Stimulated activated naive CD8-positive, alpha-beta T cell treated with anti-CD3 and anti-CD28 coated beads, Interleukin-15, Interleukin-2, amounts not matched to agents 100 U/mL and 50 U/mL, for 24 hours (primary cell): ENCODE measurements around the gene TMEM47.

Experiments used
- ATAC-seq: fragments of 150-1000 bp; cut with Tn5 transposase; one replicate; pipeline ENCODE4 v1.10.0; 2021
- DNase-seq: peaks from one replicate; pipeline ENCODE4 v3.0.0; 2021

TMEM47 gene

GRCh38 chrX:34656842-34657725 is at the start of gene TMEM47:
Gene TMEM47 (minus strand): TSS chrX:34657285. CDS start chrX:34657029, 256 bp downstream.
- ATAC-seq (no peak), DNase-seq (no peak)

GRCh38 chrX:34687095-34687494 is 30.0 kb upstream of the TMEM47 start:
- ATAC-seq: no peak
- no peak for DNase-seq

DNA sequence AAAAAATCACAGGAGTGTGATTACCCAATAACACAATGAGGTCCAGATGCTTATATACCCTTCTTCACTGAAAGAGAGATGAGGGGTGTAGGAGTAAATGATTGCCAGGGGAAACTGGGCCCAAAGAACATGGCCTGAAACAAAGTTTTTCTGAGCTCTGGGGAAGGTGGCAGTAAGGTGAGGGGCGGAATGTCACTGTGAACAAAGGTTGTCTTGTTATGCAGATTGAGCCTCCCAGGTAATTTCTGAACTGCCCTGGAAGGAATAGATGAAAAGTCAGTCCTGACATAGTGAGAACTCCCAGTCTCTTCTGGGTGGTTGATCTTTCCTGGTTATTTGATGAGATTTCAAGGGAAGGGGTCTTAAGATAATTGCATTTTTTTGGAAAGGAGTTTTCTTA is 2.5 kb upstream of the TMEM47 start:
- ATAC-seq: no peak
- no peak for DNase-seq

DNA sequence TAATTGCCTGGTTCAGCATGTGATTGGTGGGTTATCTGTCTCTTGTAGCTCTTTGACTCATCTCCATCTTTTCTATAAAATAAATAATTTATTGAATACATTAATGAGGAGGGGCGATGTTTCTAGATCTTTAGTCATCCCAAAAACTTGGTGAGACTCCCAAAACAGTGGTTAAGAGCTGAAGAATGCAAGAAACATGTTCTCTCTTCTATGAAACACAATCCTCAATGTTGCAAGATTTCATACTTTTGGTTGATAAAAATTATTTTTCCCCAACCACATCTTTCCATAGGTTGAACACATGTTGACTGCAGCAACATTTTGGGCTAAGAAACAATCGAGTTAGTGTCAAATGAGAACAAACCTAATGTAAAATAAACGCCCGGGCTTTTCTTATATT is 1.2 kb upstream of the TMEM47 start:
- no peak for ATAC-seq
- DNase-seq: no peak

DNA sequence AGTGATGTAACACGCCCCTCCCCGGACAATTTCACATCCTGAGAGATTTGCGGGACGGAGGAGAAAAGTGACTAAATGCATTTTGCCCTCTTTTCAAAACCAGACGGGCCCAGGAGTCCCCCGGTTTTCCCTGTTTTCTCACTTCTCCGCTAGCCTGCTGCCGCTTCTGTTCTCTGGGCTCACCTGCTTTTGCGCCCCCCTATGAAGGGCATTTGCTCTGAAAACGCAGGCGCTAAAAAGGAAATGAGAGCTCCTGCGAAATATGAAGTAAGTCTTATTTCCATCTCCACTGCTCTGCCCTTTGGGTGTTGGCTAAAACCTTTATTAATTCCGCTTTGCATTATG is 613 bp upstream of the TMEM47 start:
- no peak for ATAC-seq
- no peak for DNase-seq

DNA sequence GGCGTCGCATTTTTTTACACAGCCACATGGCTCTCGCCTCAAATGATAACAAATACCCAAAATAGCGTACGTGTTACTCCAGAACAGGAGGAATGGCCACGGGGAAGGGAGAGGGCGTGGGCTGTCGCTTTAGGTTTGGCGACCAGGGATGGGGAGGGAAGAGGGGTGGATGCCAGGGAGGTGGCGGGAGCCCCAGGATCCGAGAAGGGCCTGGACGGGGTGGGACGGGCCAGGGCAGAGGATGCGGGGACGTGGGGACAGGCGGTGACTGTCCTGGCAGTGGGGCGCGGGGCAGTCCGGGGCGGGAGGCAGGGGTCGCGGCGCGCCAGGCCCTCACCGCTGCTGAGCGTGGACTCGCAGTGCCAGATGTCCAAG is 631 bp downstream of the TMEM47 start:
- ATAC-seq (no peak), DNase-seq (no peak)

GRCh38 chrX:34655501-34656455 is 1.3 kb downstream of the TMEM47 start:
- no peak for DNase-seq
- ATAC-seq: no peak

GRCh38 chrX:34654696-34655490 is 2.2 kb downstream of the TMEM47 start:
- no peak for DNase-seq
- no peak for ATAC-seq

DNA sequence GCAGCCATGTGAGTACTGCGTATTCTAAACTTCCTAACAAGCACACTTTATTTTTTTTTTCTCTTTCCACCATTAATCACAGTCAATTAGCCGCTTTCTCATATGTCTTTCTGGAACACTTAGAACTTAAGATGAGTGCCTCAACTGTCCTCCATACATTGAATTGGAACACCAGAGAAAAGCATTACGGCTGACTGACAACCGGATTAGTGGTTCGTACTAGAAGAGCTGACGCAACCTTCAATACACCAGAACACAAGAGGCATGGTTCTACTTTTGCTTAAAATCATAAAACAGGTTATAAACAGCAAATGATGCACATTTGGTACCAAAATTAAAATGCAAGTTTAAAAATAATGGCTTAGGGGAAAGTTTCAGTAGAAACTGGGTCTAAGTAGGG is 3.3 kb downstream of the TMEM47 start:
- no peak for ATAC-seq
- DNase-seq: no peak

DNA sequence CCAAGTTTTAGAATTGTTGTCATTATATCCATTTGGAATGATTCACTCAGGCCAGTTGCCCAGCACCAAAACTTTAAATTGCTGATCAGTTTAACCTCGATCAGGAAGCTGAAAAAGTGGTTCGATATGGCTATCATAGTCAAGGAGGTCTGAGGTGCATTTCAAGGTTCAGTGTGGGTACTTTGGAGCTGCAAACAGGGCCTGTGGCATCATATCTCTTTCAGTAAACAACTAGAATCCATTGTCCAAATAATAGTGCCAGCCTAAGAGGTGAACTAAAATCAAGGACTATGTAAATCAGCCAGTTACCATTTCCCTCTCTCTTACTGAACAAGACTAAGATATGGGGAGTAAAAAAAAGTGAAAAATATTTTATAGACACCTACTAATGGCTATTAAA is 14.2 kb downstream of the TMEM47 start:
- DNase-seq (no peak), ATAC-seq (no peak)

- DNase-seq (no peak), ATAC-seq (no peak)
Measured at GRCh38 chrX:34638116-34638515, 19.0 kb downstream of the TMEM47 start.

DNA sequence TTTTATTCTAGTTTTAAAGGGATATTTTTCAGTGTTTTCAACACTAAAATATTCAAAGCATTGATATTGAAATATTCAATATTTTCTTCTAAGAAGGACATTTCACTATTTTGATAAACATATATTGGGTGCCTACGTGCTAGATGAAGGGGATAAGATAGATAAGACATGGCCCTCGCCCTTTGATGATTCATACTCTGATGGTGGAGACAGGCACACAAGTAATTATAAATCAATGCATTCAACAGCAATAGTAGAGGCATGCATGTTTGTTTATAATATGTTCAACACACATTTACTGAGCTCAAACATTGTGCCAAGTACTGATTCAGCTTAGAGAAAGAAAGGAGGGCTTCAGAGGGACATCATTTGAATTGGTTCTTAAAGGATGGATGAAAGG is 22.7 kb downstream of the TMEM47 start:
- DNase-seq (no peak), ATAC-seq (no peak)

- DNase-seq: no peak
- no peak for ATAC-seq
Measured at GRCh38 chrX:34632384-34632783, 24.7 kb downstream of the TMEM47 start.

DNA sequence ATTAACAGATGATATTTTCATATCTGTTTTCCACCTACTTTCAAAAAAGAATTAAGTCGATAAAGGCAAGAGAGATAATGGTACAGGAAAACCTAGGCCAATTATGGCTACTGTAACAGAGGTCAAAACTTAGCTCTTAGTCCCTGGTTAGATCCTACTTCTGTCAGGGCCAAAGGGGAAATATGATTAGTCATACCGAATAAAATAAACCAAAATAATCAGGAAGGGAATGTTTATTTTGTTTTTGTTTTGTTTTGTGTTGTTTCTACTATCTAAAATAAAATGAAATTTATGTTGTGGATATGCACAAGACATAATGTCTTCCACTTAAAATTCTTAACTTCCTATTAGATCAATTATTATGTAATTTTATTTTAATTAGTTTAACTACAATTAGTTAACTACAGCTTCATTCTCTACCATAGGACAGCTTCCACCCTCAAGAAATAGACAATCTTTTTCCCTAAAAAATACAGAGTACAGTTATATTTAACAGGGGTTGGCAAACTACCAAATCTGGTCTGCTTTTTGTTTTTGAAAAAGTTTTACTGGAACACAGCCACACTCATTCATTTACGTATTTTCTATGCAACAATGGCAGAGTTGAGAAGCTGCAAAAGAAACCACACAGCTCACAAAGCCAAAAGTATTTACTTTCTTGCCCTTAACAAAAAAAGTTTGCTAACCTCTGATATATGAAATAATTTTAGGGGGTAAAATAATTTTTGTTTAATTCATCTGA is 25.4 kb downstream of the TMEM47 start:
- DNase-seq: no peak

DNA sequence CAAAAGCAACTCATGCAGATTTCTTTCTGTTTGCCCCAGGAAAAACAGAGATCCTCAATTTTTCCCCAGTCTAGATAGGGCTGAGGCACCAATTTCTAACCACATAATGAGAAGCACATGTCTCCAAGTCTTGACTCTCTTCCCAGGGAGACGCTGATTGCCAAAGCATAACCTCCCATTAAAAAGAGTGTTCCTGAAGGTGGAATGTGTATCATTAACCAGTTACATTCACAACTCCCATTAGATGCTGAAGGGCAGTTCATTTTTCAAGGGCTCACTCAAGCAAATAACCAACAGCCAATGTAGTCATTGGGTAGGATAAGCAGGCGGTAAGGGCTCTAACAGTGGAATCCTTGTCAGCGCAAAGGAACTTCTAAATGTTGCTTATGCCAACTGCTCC is 27.5 kb downstream of the TMEM47 start:
- DNase-seq: no peak
- no peak for ATAC-seq

More for the DNA sequence above, 25.4 kb downstream of the TMEM47 start:
- no peak for ATAC-seq

GRCh38 chrX:34624416-34624815 is 32.7 kb downstream of the TMEM47 start:
- no peak for ATAC-seq

DNA sequence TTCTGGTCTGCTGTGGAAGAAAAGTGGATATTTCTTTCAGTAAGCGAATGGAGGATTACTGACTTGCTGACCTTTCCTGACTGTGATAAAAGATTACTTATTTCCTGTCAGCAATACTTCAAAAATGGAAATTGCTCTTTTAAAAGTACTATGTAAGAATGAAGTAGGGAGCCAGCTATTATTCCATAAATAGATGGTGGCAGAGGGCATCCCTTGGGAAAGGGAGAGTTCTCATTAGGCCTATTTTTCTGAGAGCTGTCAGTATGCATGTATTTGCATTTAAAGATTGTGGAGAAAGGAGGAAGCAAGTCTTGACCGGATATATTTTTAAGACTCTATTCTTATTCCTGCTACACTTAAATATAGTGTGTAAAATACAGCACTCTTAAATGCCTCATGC is 37.2 kb downstream of the TMEM47 start:
- no peak for DNase-seq
- no peak for ATAC-seq

More at GRCh38 chrX:34624416-34624815, 32.7 kb downstream of the TMEM47 start:
- DNase-seq: no peak

- ATAC-seq: no peak
- no peak for DNase-seq
Measured at GRCh38 chrX:34612036-34612435, 45.0 kb downstream of the TMEM47 start.

- ATAC-seq (no peak), DNase-seq (no peak)
Measured at GRCh38 chrX:34598362-34598761, 58.7 kb downstream of the TMEM47 start.

DNA sequence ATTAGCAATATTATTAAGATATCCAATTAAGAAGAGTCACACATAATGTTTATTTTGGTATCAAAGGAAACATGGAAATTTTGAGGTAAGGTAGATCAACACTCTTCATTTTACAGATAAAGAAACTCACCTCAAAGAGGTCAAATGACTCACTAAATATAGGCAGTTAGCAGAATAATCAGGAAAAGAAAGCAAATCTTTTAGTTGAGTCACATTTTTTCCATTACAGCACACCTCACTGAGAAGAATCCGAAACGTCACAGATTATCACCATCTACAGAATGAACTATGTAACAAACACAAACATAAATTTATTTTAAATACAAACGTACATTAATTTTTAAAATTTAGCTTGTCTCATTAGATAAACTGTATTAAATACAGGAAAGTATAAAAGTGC is 70.1 kb downstream of the TMEM47 start:
- ATAC-seq: no peak
- DNase-seq: no peak

- DNase-seq (no peak), ATAC-seq (no peak)
Measured at GRCh38 chrX:34586346-34586911, 70.7 kb downstream of the TMEM47 start.
